HL-60 (cell line): Measurements from ENCODE around the gene ZNF837.

Source experiments
- POLR2AphosphoS5 ChIP-seq: IDR thresholded peaks from 2 replicates; pipeline ENCODE4 v1.6.1; 2012; ENCODE audit warnings: low read depth
- TF ChIP-seq, protein P1 (sequence below): IDR thresholded peaks from one replicate; pipeline ENCODE4 v1.5.1; 2011; ENCODE audit warnings: low read length, control low read depth, inconsistent platforms; ENCODE audit not compliant: insufficient read depth

DNA sequence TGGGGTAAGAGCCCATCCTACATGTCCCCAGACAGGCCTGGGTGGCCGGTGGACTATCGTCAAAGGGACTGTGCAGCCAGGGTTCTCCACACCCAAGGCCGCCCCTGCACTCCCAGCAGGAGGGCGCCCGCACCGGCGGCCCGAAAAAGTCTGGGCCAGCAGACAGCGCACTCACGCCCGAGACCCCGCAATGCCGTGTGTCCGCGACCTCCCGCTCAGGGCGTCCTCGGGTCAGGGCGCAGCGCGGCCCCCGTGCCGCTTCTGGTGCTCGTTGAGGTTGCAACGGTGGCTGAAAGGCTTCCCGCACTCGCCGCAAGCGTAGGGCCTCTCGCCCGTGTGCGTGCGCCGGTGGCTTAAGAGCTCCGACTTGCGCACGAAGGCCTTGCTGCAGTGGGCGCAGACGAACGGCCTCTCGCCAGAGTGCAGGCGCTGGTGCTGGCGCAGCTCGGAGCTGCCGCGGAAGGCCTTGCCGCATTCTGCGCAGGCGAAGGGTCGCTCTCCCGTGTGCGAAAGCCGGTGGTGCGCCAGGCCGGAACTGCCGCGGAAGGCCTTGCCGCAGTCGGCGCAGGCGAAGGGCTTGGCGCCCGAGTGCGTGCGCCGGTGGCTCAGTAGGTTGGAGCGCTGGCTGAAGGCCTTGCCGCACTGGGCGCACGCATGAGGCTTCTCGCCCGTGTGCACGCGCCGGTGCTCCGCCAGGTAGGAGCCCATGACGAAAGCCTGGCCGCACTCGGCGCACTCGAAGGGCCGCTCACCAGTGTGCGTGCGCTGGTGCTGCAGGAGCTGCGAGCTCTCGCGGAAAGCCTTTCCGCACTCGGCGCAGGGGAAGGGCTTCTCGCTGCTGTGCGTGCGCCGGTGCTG, 24.7 kb downstream of the ZNF837 start:
- no peak for TF ChIP-seq POLR2AphosphoS5
- TF ChIP-seq, protein P1, sequence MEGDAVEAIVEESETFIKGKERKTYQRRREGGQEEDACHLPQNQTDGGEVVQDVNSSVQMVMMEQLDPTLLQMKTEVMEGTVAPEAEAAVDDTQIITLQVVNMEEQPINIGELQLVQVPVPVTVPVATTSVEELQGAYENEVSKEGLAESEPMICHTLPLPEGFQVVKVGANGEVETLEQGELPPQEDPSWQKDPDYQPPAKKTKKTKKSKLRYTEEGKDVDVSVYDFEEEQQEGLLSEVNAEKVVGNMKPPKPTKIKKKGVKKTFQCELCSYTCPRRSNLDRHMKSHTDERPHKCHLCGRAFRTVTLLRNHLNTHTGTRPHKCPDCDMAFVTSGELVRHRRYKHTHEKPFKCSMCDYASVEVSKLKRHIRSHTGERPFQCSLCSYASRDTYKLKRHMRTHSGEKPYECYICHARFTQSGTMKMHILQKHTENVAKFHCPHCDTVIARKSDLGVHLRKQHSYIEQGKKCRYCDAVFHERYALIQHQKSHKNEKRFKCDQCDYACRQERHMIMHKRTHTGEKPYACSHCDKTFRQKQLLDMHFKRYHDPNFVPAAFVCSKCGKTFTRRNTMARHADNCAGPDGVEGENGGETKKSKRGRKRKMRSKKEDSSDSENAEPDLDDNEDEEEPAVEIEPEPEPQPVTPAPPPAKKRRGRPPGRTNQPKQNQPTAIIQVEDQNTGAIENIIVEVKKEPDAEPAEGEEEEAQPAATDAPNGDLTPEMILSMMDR: no peak
